Hematopoietic multipotent progenitor cell treated with erythropoietin and hydrocortisone succinate and interleukin-3 and kit ligand, for 4 days (in vitro differentiated cells): ENCODE measurements around the gene BPGM.

Experiments
- DNase-seq: peaks from one replicate; pipeline ENCODE4 v3.0.0-alpha.2; 2015

Gene BPGM

GRCh38 chr7:134724606-134725005, 78.0 kb downstream of the BPGM start:
- DNase-seq: peak; percentile 54

- no peak for DNase-seq
Measured at GRCh38 chr7:134726581-134726980, 79.9 kb downstream of the BPGM start.

GRCh38 chr7:134727711-134728110, 81.1 kb downstream of the BPGM start:
- DNase-seq: no peak
